CD4-positive, alpha-beta T cell treated with Interleukin-21 for 1 hour (primary cell): ENCODE data around the gene NLK.
"Not testable (repeated sequence)": the region's sequence is repeated elsewhere in the genome, so short reads cannot be mapped to it uniquely, and the experiment has no call there.

Experiments
- DNase-seq: peaks from one replicate; pipeline ENCODE4 v3.0.0-alpha.2; 2020

The NLK gene

GRCh38 chr17:28042657-28042720 is at the start of gene NLK:
Gene NLK (plus strand): TSS chr17:28042677. CDS start chr17:28042874, 197 bp downstream.
- DNase-seq: no peak

GRCh38 chr17:27993161-27993695 is 49.2 kb upstream of the NLK start:
- DNase-seq: no peak

GRCh38 chr17:27993723-27994310 is 48.7 kb upstream of the NLK start:
- no peak for DNase-seq

GRCh38 chr17:27994586-27994985 is 47.9 kb upstream of the NLK start:
- DNase-seq: no peak

GRCh38 chr17:27995554-27995953 is 46.9 kb upstream of the NLK start:
- no peak for DNase-seq

GRCh38 chr17:27996202-27997043 is 46.1 kb upstream of the NLK start:
- no peak for DNase-seq

GRCh38 chr17:27997044-27997401 is 45.5 kb upstream of the NLK start:
- no peak for DNase-seq

GRCh38 chr17:27997522-27997921 is 45.0 kb upstream of the NLK start:
- DNase-seq: no peak

GRCh38 chr17:28001149-28001548 is 41.3 kb upstream of the NLK start:
- no peak for DNase-seq

GRCh38 chr17:28004344-28004743 is 38.1 kb upstream of the NLK start:
- DNase-seq: peak; percentile 5

- not testable (repeated sequence) for DNase-seq
Observed at GRCh38 chr17:28007925-28008324, 34.6 kb upstream of the NLK start.

GRCh38 chr17:28008513-28008912 is 34.0 kb upstream of the NLK start:
- DNase-seq: no peak

GRCh38 chr17:28010406-28010805 is 32.1 kb upstream of the NLK start:
- no peak for DNase-seq

- DNase-seq: no peak
Observed at GRCh38 chr17:28018439-28019070, 23.9 kb upstream of the NLK start.

- DNase-seq: no peak
Observed at GRCh38 chr17:28020515-28020914, 22.0 kb upstream of the NLK start.

- DNase-seq: no peak
Observed at GRCh38 chr17:28029044-28029443, 13.4 kb upstream of the NLK start.

GRCh38 chr17:28030386-28030785 is 12.1 kb upstream of the NLK start:
- no peak for DNase-seq

GRCh38 chr17:28031174-28031573 is 11.3 kb upstream of the NLK start:
- no peak for DNase-seq

- no peak for DNase-seq
Observed at GRCh38 chr17:28033972-28034714, 8.3 kb upstream of the NLK start.

- not testable (repeated sequence) for DNase-seq
Observed at GRCh38 chr17:28035452-28035851, 7.0 kb upstream of the NLK start.

- not testable (repeated sequence) for DNase-seq
Observed at GRCh38 chr17:28035884-28036283, 6.6 kb upstream of the NLK start.

- DNase-seq: no peak
Observed at GRCh38 chr17:28038802-28039201, 3.7 kb upstream of the NLK start.

GRCh38 chr17:28039251-28039650 is 3.2 kb upstream of the NLK start:
- DNase-seq: no peak

- DNase-seq: no peak
Observed at GRCh38 chr17:28040406-28040805, 2.1 kb upstream of the NLK start.
